H9 (cell line): ENCODE measurements around the gene FAP. TPM values are rescaled to one million over a fixed set of nuclear protein-coding genes. Genes with fewer than 3 reads are reported as not detected.

Experiments
- DNase-seq: peaks from one replicate; pipeline ENCODE4 v3.0.0-alpha.2; 2017
- H2AFZ ChIP-seq: one replicate; pipeline ENCODE4 v1.6.1; 2013; ENCODE audit warnings: mild to moderate bottlenecking, low read length, control low read depth, moderate library complexity
- H2AK5ac ChIP-seq: 2 replicates; pipeline ENCODE4 v1.6.1; 2013; ENCODE audit warnings: low read length, control low read depth, mixed read lengths; ENCODE audit not compliant: insufficient read length
- H2BK120ac ChIP-seq: one replicate; pipeline ENCODE4 v1.6.1; 2013; ENCODE audit warnings: low read depth, mild to moderate bottlenecking, low read length, control low read depth, inconsistent platforms; ENCODE audit not compliant: poor library complexity, severe bottlenecking
- H2BK12ac ChIP-seq: 2 replicates; pipeline ENCODE4 v1.6.1; 2013; ENCODE audit warnings: low read length, control low read depth, mixed read lengths, low read depth; ENCODE audit not compliant: insufficient read length
- H2BK15ac ChIP-seq: 2 replicates; pipeline ENCODE4 v1.6.1; 2013; ENCODE audit warnings: low read depth, low read length, control low read depth
- H2BK20ac ChIP-seq: one replicate; pipeline ENCODE4 v1.6.1; 2013; ENCODE audit warnings: low read depth, mild to moderate bottlenecking, low read length, control low read depth, inconsistent platforms; ENCODE audit not compliant: poor library complexity, severe bottlenecking
- H2BK5ac ChIP-seq: 2 replicates; pipeline ENCODE4 v1.6.1; 2013; ENCODE audit warnings: low read length, control low read depth, mixed read lengths; ENCODE audit not compliant: insufficient read length
- H3K14ac ChIP-seq: 2 replicates; pipeline ENCODE4 v1.6.1; 2013; ENCODE audit warnings: low read length, control low read depth; ENCODE audit not compliant: insufficient read depth
- H3K18ac ChIP-seq: 2 replicates; pipeline ENCODE4 v1.6.1; 2013; ENCODE audit warnings: low read depth, mild to moderate bottlenecking, mixed read lengths, low read length, control low read depth; ENCODE audit not compliant: insufficient read length
- H3K23ac ChIP-seq: 2 replicates; pipeline ENCODE4 v1.6.1; 2013; ENCODE audit warnings: low read length, control low read depth, mixed read lengths, low read depth; ENCODE audit not compliant: insufficient read length
- H3K23me2 ChIP-seq: 2 replicates; pipeline ENCODE4 v1.6.1; 2013; ENCODE audit warnings: low read depth, mild to moderate bottlenecking, mixed read lengths, low read length, control low read depth; ENCODE audit not compliant: insufficient read length, poor library complexity, severe bottlenecking
- H3K27ac ChIP-seq: 2 replicates; pipeline ENCODE4 v1.5.1; 2013; ENCODE audit warnings: low read length, control low read depth, mixed read lengths, low read depth; ENCODE audit not compliant: insufficient read length
- H3K27me3 ChIP-seq: 2 replicates; pipeline ENCODE4 v1.6.1; 2013; ENCODE audit warnings: low read length, control low read depth, inconsistent platforms; ENCODE audit not compliant: insufficient read depth
- H3K4ac ChIP-seq: 2 replicates; pipeline ENCODE4 v1.6.1; 2013; ENCODE audit warnings: low read depth, mild to moderate bottlenecking, control low read depth, inconsistent platforms, low read length, moderate library complexity
- H3K4me1 ChIP-seq: 2 replicates; pipeline ENCODE4 v1.6.1; 2013; ENCODE audit warnings: low read length, control low read depth, inconsistent platforms; ENCODE audit not compliant: insufficient read depth
- H3K4me2 ChIP-seq: 2 replicates; pipeline ENCODE4 v1.6.1; 2013; ENCODE audit warnings: low read length, control low read depth, mixed read lengths; ENCODE audit not compliant: insufficient read length, insufficient read depth
- H3K56ac ChIP-seq: 2 replicates; pipeline ENCODE4 v1.6.1; 2013; ENCODE audit warnings: low read depth, mild to moderate bottlenecking, mixed read lengths, low read length, control low read depth; ENCODE audit not compliant: insufficient read length
- H3K79me1 ChIP-seq: 2 replicates; pipeline ENCODE4 v1.6.1; 2013; ENCODE audit warnings: low read depth, mild to moderate bottlenecking, moderate library complexity, low read length, control low read depth, inconsistent platforms; ENCODE audit not compliant: insufficient read depth, poor library complexity, severe bottlenecking
- H3K79me2 ChIP-seq: 2 replicates; pipeline ENCODE4 v1.6.1; 2013; ENCODE audit warnings: low read length, control low read depth, inconsistent platforms; ENCODE audit not compliant: insufficient read depth
- H3K9ac ChIP-seq: 2 replicates; pipeline ENCODE4 v1.6.1; 2013; ENCODE audit warnings: low read length, control low read depth, mixed read lengths; ENCODE audit not compliant: insufficient read length; ENCODE audit errors: extremely low read depth
- H3K9me3 ChIP-seq: one replicate; pipeline ENCODE4 v1.6.1; 2013; ENCODE audit warnings: low read depth, low read length, inconsistent platforms; ENCODE audit not compliant: control insufficient read depth
- H3T11ph ChIP-seq: one replicate; pipeline ENCODE4 v1.6.1; 2013; ENCODE audit warnings: mild to moderate bottlenecking, low read length, control low read depth, inconsistent platforms
- H4K20me1 ChIP-seq: one replicate; pipeline ENCODE4 v1.6.1; 2013; ENCODE audit not compliant: control insufficient read depth, insufficient read length, insufficient read depth
- H4K5ac ChIP-seq: 2 replicates; pipeline ENCODE4 v1.6.1; 2013; ENCODE audit warnings: low read depth, mild to moderate bottlenecking, mixed read lengths, low read length, control low read depth; ENCODE audit not compliant: insufficient read length
- H4K8ac ChIP-seq: replicated peaks from 2 replicates; pipeline ENCODE4 v1.6.1; 2013; ENCODE audit warnings: low read length, control low read depth, mixed read lengths, low read depth; ENCODE audit not compliant: insufficient read length
- H4K91ac ChIP-seq: 2 replicates; pipeline ENCODE4 v1.6.1; 2013; ENCODE audit warnings: low read depth, mild to moderate bottlenecking, moderate library complexity, mixed read lengths, low read length, control low read depth; ENCODE audit not compliant: insufficient read length
- H3K27ac Mint-ChIP-seq, 3 experiments: 2 replicates in 2 of 3; 3 replicates in 1 of 3; pipeline ENCODE4 v1.8.0; 2020 to 2021; ENCODE audit warnings: mixed read lengths in 3 of 3, mild to moderate bottlenecking in 1 of 3, moderate library complexity in 1 of 3
- H3K27me3 Mint-ChIP-seq: 2 replicates; pipeline ENCODE4 v1.8.0; 2021; ENCODE audit warnings: low read depth, mild to moderate bottlenecking, moderate library complexity, mixed read lengths
- H3K36me3 Mint-ChIP-seq, 3 experiments: 2 replicates in 2 of 3; 3 replicates in 1 of 3; pipeline ENCODE4 v1.8.0; 2020 to 2021; ENCODE audit warnings: low read depth in 3 of 3, mixed read lengths in 3 of 3; ENCODE audit not compliant: insufficient read depth in 1 of 3
- H3K4me1 Mint-ChIP-seq, 2 experiments: 2 replicates each; pipeline ENCODE4 v1.8.0; 2020; ENCODE audit warnings: mixed read lengths in 2 of 2
- H3K4me3 Mint-ChIP-seq, 2 experiments: 2 replicates in 1 of 2; 3 replicates in 1 of 2; pipeline ENCODE4 v1.8.0; 2020 to 2021; ENCODE audit warnings: mild to moderate bottlenecking in 2 of 2, mixed read lengths in 2 of 2, moderate library complexity in 1 of 2
- H3K9me3 Mint-ChIP-seq, 2 experiments: 2 replicates in 1 of 2; 3 replicates in 1 of 2; pipeline ENCODE4 v1.8.0; 2020; ENCODE audit warnings: mild to moderate bottlenecking in 2 of 2, mixed read lengths in 2 of 2, moderate library complexity in 1 of 2
- CTCF ChIP-seq: fragments of 200-600 bp; sonication (generic); conservative IDR thresholded peaks from 3 replicates; pipeline ENCODE4 v1.8.0; 2021; ENCODE audit warnings: antibody characterized with exemption, mild to moderate bottlenecking
- WGBS: extraction: QIAGEN DNeasy Blood & Tissue Kit; methylation state at CpG from one replicate; pipeline ENCODE4 v1.1.7; 2013; ENCODE audit warnings: missing lambda C conversion rate, low lambda C conversion rate, mixed read lengths; ENCODE audit not compliant: insufficient read length; ENCODE audit errors: extremely low coverage; 5-methylcytosine and 5-hydroxymethylcytosine counted together
- total RNA-seq: library from RNA; stranded (reverse); gene quantifications from 2 replicates; pipeline ENCODE4 v1.2.1, GENCODE V29; 2021

The FAP gene
- total RNA-seq, 1 experiment from 2014 or later: not detected

GRCh38 chr2:162221064-162221463, 22.2 kb downstream of the FAP start:
- no peaks in the 10 kb centered on the region for H3K79me1 ChIP-seq
- Mint-ChIP-seq H3K9me3 (no peaks in the 10 kb centered on the region), H3K27ac (peak overlapping the region in 1 of 3 experiments; percentile 86; a peak in 1 of 7 replicates), H3K4me3 (no peak overlapping the region), H3K4me1 (no peaks in the 10 kb centered on the region; a peak in 1 of 4 replicates), H3K36me3 (no peaks in the 10 kb centered on the region), H3K27me3 (no peaks in the 10 kb centered on the region)
- no peak overlapping the region for H4K5ac ChIP-seq
- H3K14ac ChIP-seq: no peak overlapping the region
- H3T11ph ChIP-seq: no peak overlapping the region
- no peak overlapping the region for H3K9ac ChIP-seq
- H2AK5ac ChIP-seq: no peak overlapping the region
- no peaks in the 10 kb centered on the region for H3K27me3 ChIP-seq
- no peaks in the 10 kb centered on the region for H3K23me2 ChIP-seq
- H2BK12ac ChIP-seq: no peak overlapping the region
- no peak overlapping the region for H3K27ac ChIP-seq
- no peak overlapping the region for H2BK20ac ChIP-seq
- no peak overlapping the region for H2BK120ac ChIP-seq
- no peak overlapping the region for H3K4me2 ChIP-seq
- H2BK15ac ChIP-seq: no peak overlapping the region
- no peaks in the 10 kb centered on the region for H3K4me1 ChIP-seq
- H4K20me1 ChIP-seq: no peaks in the 10 kb centered on the region
- no peak overlapping the region for H3K4ac ChIP-seq
- no peaks in the 10 kb centered on the region for H3K9me3 ChIP-seq
- no peak overlapping the region for H4K8ac ChIP-seq
- peak; percentile 89 for DNase-seq
- H3K18ac ChIP-seq: no peak overlapping the region
- no peak overlapping the region for H2AFZ ChIP-seq
- H3K23ac ChIP-seq: no peak overlapping the region
- no peak overlapping the region for H4K91ac ChIP-seq
- no peaks in the 10 kb centered on the region for H3K79me2 ChIP-seq
- TF ChIP-seq CTCF: peak; percentile 93
- no peak overlapping the region for H2BK5ac ChIP-seq
- no CpG with 5 or more reads among the region's 11 CpGs for WGBS
- H3K56ac ChIP-seq: no peak overlapping the region
